Measurements from ENCODE around the gene CTBP2.
A peak's percentile ranks its signal among the peaks of the same experiment; 100 is the strongest.
"Not testable (repeated sequence)": the region's sequence is repeated elsewhere in the genome, so short reads cannot be mapped to it uniquely, and the experiment has no call there.

CTBP2 gene

DNA sequence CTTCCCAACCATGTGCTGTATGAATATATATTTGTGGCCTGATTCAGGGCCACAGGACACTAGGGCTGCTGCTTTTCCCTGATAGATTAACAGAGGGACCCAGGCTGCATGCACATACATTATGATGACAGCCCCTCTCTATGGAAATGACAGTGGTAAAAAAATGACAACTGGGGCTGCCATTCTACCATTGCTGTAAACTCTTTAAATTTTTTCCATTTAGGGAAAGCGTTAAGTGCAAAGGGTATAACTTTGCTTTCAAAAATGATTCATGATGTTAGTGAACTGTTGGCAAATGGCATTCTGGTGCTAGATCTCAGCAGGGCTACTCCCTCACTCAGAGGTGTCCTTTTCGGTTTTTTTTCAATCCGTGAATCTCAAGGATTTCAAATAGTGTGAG, 4.2 kb downstream of the CTBP2 start:
- DNase-seq (ENCODE audit: low read depth): peak; percentile 44
- H3K4me3 ChIP-seq (ENCODE audit: low read length): peak overlapping the region; percentile 17
- H3K9ac ChIP-seq (ENCODE audit: low read length): peak overlapping the region; percentile 20
- no peaks in the 10 kb centered on the region for H3K27me3 ChIP-seq (replicated peaks; ENCODE audit: control insufficient read depth, insufficient read depth, low read length)
- H3K4me1 ChIP-seq (ENCODE audit: control insufficient read depth, insufficient read depth, low read length): peaks cover 60% of the 10 kb centered on the region
- peaks cover under 1% of the 10 kb centered on the region for H3K36me3 ChIP-seq (ENCODE audit: control insufficient read depth, insufficient read depth, low read length, severe bottlenecking)
- H3K9me3 ChIP-seq (ENCODE audit: control insufficient read depth, low read length): no peaks in the 10 kb centered on the region

DNA sequence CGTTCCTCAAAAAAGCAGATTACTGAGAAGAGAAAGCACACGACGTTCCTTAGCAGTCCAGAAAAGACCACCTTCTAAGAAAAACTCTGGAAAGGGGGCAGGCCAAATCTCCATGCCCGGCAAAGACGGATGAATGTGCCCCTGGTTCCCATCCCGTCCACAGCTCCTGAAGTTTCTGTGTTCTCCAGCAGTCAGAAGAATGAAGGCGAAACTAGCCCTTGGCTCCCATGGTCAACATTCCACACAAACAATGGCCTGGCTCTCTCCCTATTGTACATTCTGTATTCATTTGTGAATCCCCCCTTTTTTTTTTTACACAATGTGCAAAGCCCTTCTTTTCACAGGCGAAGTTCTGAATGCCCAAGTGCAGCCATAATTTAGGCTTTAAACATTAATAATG, 5.3 kb downstream of the CTBP2 start:
- peak overlapping the region; percentile 3 for H3K9ac ChIP-seq (ENCODE audit: low read length)
- no peaks in the 10 kb centered on the region for H3K27me3 ChIP-seq (replicated peaks; ENCODE audit: control insufficient read depth, insufficient read depth, low read length)
- H3K4me1 ChIP-seq (ENCODE audit: control insufficient read depth, insufficient read depth, low read length): peaks cover 60% of the 10 kb centered on the region
- DNase-seq (ENCODE audit: low read depth): peak; percentile 64
- no peaks in the 10 kb centered on the region for H3K9me3 ChIP-seq (ENCODE audit: control insufficient read depth, low read length)
- no peak overlapping the region for H3K4me3 ChIP-seq (ENCODE audit: low read length)
- peaks cover 5% of the 10 kb centered on the region for H3K36me3 ChIP-seq (ENCODE audit: control insufficient read depth, insufficient read depth, low read length, severe bottlenecking)

DNA sequence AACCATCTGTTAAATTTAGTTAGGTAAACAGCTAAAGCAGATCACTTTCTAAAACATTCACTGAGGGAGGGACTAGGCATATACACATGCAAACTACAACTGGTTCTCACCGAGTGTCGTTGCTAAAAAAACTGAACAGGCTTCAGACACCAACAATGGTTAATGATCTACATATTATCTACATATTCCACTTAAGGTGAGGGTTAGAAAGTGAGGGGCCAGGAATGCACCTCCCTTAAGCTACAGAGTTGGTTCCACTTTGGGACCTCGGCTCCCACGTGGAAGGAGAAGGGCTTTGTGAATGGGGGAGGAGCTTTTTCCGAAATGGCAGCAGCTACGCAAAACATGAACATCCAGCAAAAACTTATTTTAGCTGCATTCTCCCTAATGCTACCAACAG, 5.8 kb downstream of the CTBP2 start:
- H3K4me1 ChIP-seq (ENCODE audit: control insufficient read depth, insufficient read depth, low read length): peaks cover 62% of the 10 kb centered on the region
- DNase-seq (ENCODE audit: low read depth): peak; percentile 48
- H3K4me3 ChIP-seq (ENCODE audit: low read length): no peak overlapping the region
- H3K36me3 ChIP-seq (ENCODE audit: control insufficient read depth, insufficient read depth, low read length, severe bottlenecking): peaks cover 5% of the 10 kb centered on the region
- no peaks in the 10 kb centered on the region for H3K27me3 ChIP-seq (replicated peaks; ENCODE audit: control insufficient read depth, insufficient read depth, low read length)
- no peaks in the 10 kb centered on the region for H3K9me3 ChIP-seq (ENCODE audit: control insufficient read depth, low read length)
- peak overlapping the region; percentile 3 for H3K9ac ChIP-seq (ENCODE audit: low read length)

DNA sequence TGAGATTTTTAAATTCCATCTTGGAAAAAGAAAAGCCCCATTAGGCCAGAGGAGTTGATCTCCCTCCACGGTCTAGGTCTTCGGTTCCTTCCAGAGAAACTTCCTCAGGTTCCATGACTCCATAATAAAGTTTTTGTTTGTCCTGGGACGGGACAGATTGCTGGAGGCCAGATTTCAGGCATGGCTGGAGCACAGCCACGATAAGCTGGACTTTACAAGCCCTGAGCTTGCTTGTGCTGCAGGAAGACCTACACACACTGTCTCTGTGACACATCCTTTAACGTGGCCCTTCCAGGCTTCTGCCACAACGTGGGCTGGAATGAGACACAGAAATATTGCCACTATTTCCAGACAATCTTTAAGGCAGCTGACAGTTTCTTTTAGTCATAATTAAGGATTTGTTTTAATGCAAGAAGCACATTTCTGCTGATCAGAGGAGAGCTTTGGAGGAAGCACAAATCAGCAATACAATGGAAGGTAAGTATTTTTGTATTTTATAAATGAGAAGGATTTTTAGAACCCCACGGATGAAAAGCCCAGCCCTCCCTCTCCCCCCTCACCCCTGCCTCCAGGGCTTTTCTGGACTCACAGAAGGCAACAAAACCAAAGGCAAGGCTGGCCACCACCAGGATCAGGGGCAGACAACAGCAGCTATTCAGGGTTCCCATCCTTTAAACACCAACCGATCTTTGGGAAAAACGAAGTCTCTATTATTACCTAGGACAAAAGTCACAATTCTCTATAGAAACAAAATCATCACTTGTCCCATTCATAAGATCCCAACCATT, 6.5 kb downstream of the CTBP2 start:
- Histone ChIP-seq H3K4me3 (ENCODE audit: low read length) (no peak overlapping the region), H3K27me3 (replicated peaks; ENCODE audit: control insufficient read depth, insufficient read depth, low read length) (no peaks in the 10 kb centered on the region), H3K4me1 (ENCODE audit: control insufficient read depth, insufficient read depth, low read length) (peaks cover 68% of the 10 kb centered on the region), H3K9ac (ENCODE audit: low read length) (peak overlapping the region; percentile 52), H3K36me3 (ENCODE audit: control insufficient read depth, insufficient read depth, low read length, severe bottlenecking) (peaks cover 5% of the 10 kb centered on the region), H3K9me3 (ENCODE audit: control insufficient read depth, low read length) (no peaks in the 10 kb centered on the region)
- DNase-seq (ENCODE audit: low read depth): peak; percentile 61

DNA sequence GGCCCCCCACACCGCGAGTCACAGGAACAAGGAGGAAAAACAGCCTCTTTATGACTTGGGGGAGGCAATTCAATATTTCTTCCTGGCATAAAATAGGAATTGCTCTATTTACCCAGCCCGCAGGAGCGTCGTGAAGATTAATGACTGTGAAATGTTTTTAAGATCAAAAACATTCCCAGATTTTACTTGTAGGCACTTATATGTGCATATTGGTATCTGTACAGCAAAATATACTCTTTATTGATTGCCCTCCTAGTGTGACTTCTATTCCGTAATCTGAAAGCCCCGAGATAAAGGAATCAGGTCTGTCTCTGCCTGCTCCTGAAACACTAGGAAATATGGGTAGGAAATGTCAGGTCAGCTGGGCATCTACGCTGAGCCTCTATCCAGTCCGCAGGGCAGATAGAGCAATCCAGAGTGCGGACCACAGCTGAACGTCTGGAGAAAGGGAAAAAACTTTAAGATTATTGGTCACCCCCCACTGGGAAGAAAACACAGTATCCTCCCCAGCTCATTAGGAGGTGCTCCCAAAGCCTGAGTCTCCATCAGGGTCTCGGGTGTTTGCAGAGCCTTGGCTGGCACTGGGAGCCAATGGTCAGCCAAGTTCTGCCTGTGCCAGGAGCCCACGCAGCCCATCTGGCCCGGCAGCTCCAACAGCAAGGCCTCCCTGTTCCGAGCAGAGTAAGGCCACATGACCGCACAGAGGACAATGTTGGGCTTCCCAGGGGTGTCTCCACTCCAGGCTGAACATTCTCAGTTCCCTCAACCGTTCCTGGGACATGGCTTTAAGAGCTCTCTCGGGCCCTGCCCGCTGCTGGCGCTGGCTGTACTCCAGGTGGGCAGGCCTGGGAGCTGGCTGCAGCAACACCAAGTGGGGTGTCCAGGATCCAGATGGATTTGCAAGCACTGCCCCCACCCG, 7.7 kb downstream of the CTBP2 start:
- peaks cover 5% of the 10 kb centered on the region for H3K36me3 ChIP-seq (ENCODE audit: control insufficient read depth, insufficient read depth, low read length, severe bottlenecking)
- peak overlapping the region; percentile 31 for H3K4me3 ChIP-seq (ENCODE audit: low read length)
- peak overlapping the region; percentile 52 for H3K9ac ChIP-seq (ENCODE audit: low read length)
- H3K4me1 ChIP-seq (ENCODE audit: control insufficient read depth, insufficient read depth, low read length): peaks cover 72% of the 10 kb centered on the region
- DNase-seq (ENCODE audit: low read depth): peak; percentile 50
- H3K27me3 ChIP-seq (replicated peaks; ENCODE audit: control insufficient read depth, insufficient read depth, low read length): no peaks in the 10 kb centered on the region
- no peaks in the 10 kb centered on the region for H3K9me3 ChIP-seq (ENCODE audit: control insufficient read depth, low read length)

DNA sequence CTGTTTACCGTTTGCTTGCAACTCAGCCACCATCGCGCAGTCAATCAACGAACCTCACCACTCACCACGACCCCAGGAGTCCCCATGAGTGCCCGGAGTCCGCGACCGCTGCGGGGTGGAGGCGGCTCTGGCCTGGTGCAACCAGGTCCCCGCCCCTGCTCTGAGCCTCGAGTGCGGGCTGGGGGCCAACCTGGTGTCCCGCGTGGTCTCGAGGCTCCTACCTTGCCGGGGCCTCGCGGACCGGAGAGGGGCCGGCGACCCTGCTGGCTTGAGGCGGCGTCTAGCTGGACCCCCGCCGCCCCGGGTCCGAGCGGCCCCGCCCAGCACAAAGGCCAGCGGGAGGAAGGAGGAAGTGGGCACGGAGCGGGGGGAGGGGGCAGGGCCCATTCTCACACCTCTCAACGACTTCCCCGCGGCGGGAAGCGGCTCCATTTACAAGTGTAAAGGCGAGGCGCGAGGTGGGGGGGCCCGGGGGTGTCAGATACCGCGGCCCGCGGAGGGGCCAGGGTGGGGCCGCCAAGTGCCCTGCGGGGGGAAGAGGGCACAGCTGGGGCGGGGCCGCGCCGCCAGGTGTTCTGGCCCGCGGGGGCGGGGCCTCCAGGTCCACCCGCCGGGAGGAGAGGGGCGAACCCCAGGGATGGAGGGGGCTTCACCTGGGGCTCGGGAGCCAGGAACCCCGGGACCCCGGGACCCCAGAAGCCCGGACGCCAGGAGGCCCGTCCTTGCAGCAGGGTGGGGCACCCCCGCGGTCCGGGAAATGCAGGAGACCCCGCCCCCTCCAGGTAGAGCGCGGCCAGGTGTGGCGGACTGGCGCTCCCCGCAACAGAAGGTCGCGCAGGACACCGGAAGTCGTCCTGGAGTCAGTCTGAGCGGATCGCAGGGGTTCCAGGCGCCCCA, 8.6 kb downstream of the CTBP2 start:
- Histone ChIP-seq H3K4me3 (ENCODE audit: low read length) (no peak overlapping the region), H3K36me3 (ENCODE audit: control insufficient read depth, insufficient read depth, low read length, severe bottlenecking) (peaks cover 5% of the 10 kb centered on the region), H3K4me1 (ENCODE audit: control insufficient read depth, insufficient read depth, low read length) (peaks cover 72% of the 10 kb centered on the region)

DNA sequence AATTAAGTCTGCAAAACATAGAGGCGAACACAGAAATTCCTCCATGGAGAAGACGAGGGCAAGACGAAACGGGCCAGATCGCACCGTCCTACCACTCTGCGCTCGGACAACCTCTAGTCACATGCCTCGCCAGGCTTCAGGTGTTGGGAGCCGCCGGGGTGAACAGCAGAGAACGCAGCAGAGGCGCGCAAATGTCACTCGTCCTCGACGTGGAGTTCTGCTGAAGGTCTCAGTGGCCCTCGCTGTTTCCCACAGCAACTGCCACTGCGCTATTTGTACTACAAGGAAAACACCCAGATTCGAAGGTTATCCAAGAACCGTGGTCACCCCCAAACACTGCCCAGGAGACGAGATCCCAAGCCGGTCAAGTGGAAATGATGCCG, 9.2 kb downstream of the CTBP2 start:
- Histone ChIP-seq H3K9me3 (ENCODE audit: control insufficient read depth, low read length) (no peaks in the 10 kb centered on the region), H3K36me3 (ENCODE audit: control insufficient read depth, insufficient read depth, low read length, severe bottlenecking) (peaks cover 5% of the 10 kb centered on the region), H3K4me1 (ENCODE audit: control insufficient read depth, insufficient read depth, low read length) (peaks cover 70% of the 10 kb centered on the region), H3K4me3 (ENCODE audit: low read length) (no peak overlapping the region), H3K9ac (ENCODE audit: low read length) (no peak overlapping the region), H3K27me3 (replicated peaks; ENCODE audit: control insufficient read depth, insufficient read depth, low read length) (no peaks in the 10 kb centered on the region)
- no peak for DNase-seq (ENCODE audit: low read depth)

More for the DNA sequence above, 8.6 kb downstream of the CTBP2 start:
- H3K9me3 ChIP-seq (ENCODE audit: control insufficient read depth, low read length): no peaks in the 10 kb centered on the region
- H3K9ac ChIP-seq (ENCODE audit: low read length): no peak overlapping the region
- DNase-seq (ENCODE audit: low read depth): no peak
- H3K27me3 ChIP-seq (replicated peaks; ENCODE audit: control insufficient read depth, insufficient read depth, low read length): no peaks in the 10 kb centered on the region

DNA sequence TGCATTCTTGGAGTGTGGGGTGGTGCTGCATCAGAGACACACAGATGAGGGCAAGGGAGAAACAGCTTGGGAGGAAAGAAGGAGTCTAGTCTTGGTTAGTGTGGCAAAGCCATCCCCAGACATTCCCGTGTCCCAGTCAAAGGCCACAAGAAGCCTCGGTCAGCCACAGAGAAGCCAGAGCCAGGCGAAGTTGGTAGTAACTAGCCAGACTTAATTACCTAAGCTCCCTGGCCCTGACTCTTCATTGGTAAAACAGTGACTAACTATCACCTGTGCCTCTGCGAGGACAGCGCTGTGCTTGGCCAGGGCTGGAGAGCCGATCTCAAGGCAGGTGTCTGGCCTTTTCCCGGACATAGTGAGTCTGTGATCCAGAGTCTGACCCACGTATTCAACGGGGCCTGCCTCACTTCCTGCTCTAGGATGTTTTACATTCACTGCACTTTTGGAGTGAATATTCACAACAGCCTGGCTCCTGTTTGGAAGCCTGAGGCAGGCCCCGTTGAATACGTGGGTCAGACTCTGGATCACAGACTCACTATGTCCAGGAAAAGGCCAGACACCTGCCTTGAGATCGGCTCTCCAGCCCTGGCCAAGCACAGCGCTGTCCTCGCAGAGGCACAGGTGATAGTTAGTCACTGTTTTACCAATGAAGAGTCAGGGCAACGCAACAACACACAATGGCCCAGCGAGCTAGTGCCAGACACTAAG, 9.8 kb downstream of the CTBP2 start:
- DNase-seq (ENCODE audit: low read depth); H3K9me3 ChIP-seq (ENCODE audit: control insufficient read depth, low read length); H3K36me3 ChIP-seq (ENCODE audit: control insufficient read depth, insufficient read depth, low read length, severe bottlenecking); H3K9ac ChIP-seq (ENCODE audit: low read length); H3K27me3 ChIP-seq (replicated peaks; ENCODE audit: control insufficient read depth, insufficient read depth, low read length); H3K4me3 ChIP-seq (ENCODE audit: low read length): not testable (repeated sequence)
- H3K4me1 ChIP-seq (ENCODE audit: control insufficient read depth, insufficient read depth, low read length): peaks cover 64% of the 10 kb centered on the region

DNA sequence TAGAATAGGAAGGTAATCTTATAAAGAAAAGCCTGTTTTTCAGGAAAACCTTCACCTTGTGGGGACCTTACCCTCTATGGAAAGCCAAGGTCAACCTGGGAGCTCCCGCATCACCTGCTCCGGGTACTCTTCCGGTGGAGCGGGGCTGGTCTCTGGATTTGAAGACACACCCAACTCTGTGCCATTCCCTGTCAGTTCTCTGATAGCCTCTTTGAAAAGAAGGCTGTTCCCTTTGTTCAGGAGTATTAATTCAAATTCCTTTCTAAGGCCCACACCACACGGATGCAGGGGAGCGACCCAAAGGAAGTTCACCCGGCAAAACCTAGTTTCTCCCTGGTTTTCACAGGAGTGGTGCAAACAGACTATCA, 10.7 kb downstream of the CTBP2 start:
- DNase-seq (ENCODE audit: low read depth): no peak
- peaks cover 5% of the 10 kb centered on the region for H3K36me3 ChIP-seq (ENCODE audit: control insufficient read depth, insufficient read depth, low read length, severe bottlenecking)
- peaks cover 61% of the 10 kb centered on the region for H3K4me1 ChIP-seq (ENCODE audit: control insufficient read depth, insufficient read depth, low read length)
- H3K27me3 ChIP-seq (replicated peaks; ENCODE audit: control insufficient read depth, insufficient read depth, low read length): no peaks in the 10 kb centered on the region
- H3K9me3 ChIP-seq (ENCODE audit: control insufficient read depth, low read length): no peaks in the 10 kb centered on the region
- H3K9ac ChIP-seq (ENCODE audit: low read length): no peak overlapping the region
- H3K4me3 ChIP-seq (ENCODE audit: low read length): no peak overlapping the region

DNA sequence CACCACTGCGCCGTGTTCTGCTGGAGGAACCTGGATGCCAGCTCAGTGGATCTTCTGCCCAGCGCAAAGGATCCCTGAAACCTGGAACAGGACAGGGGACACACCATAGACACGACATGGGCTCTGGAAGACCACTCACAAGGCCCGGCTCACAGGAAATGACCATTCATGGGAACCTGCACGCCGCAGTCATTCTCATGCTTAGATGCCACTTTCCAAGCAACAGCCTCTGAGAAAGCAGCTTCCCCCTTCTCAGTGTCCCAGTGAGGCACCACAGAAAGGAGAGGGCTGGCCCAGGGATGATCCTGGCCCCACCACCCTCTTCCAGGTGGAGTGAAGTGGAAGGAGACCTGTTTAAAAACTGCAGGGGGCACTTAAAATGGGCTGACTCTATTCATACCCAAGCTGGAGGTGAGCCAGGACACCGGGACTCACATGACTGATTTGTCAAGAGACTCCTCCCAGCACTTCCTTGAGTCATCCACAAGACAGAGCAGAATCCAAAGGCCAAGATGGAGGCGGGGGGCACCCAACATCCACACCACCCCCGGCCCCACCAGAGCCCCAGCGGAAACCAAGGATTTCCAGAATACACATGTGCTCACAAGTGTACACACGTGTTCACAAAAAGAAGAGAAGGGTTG, 11.2 kb downstream of the CTBP2 start:
- H3K4me1 ChIP-seq (ENCODE audit: control insufficient read depth, insufficient read depth, low read length): peaks cover 61% of the 10 kb centered on the region
- peak; percentile 62 for DNase-seq (ENCODE audit: low read depth)
- H3K36me3 ChIP-seq (ENCODE audit: control insufficient read depth, insufficient read depth, low read length, severe bottlenecking): peaks cover 5% of the 10 kb centered on the region

More for the DNA sequence above, 11.2 kb downstream of the CTBP2 start:
- Histone ChIP-seq H3K4me3 (ENCODE audit: low read length) (no peak overlapping the region), H3K9me3 (ENCODE audit: control insufficient read depth, low read length) (no peaks in the 10 kb centered on the region), H3K9ac (ENCODE audit: low read length) (no peak overlapping the region), H3K27me3 (replicated peaks; ENCODE audit: control insufficient read depth, insufficient read depth, low read length) (no peaks in the 10 kb centered on the region)

Data from adipocyte (in vitro differentiated cells).